ENCODE measurements around the gene EPB41L1.

- TF ChIP-seq EZH2phosphoT487 (IDR thresholded peaks at IDR 0.05; ENCODE audit: insufficient read depth, low read depth): no peak
- no peak for TF ChIP-seq EZH2 (IDR thresholded peaks at IDR 0.05; ENCODE audit: insufficient read depth, poor library complexity, severe bottlenecking)
Observed at GRCh38 chr20:36133821-36134220, 20.7 kb upstream of the EPB41L1 start.
